HFFc6 (cell line): ENCODE measurements around the gene FSTL4. TPM values are rescaled to one million over a fixed set of nuclear protein-coding genes. Genes with fewer than 3 reads are reported as not detected.
"Not testable (repeated sequence)": the region's sequence is repeated elsewhere in the genome, so short reads cannot be mapped to it uniquely, and the experiment has no call there.

Experiments
- DNase-seq: peaks from one replicate; pipeline ENCODE4 v3.0.0-alpha.2; 2018
- H3K27ac Mint-ChIP-seq: 2 replicates; pipeline ENCODE4 v1.8.0; 2020; ENCODE audit warnings: mild to moderate bottlenecking, mixed read lengths
- H3K27me3 Mint-ChIP-seq: 2 replicates; pipeline ENCODE4 v1.8.0; 2021; ENCODE audit warnings: mild to moderate bottlenecking, moderate library complexity, mixed read lengths; ENCODE audit not compliant: insufficient read depth
- H3K36me3 Mint-ChIP-seq: 2 replicates; pipeline ENCODE4 v1.8.0; 2021; ENCODE audit warnings: low read depth, mixed read lengths
- H3K4me1 Mint-ChIP-seq: 2 replicates; pipeline ENCODE4 v1.8.0; 2020; ENCODE audit warnings: low read depth, mixed read lengths
- H3K4me3 Mint-ChIP-seq: 2 replicates; pipeline ENCODE4 v1.8.0; 2020; ENCODE audit warnings: mild to moderate bottlenecking, moderate library complexity, mixed read lengths
- H3K9me3 Mint-ChIP-seq: 2 replicates; pipeline ENCODE4 v1.8.0; 2020; ENCODE audit warnings: mild to moderate bottlenecking, mixed read lengths
- total RNA-seq, 6 experiments: library from RNA; stranded (reverse); fragmentation: NEBNext Ultra II Directional; extraction: Animal tissue kit (Norgen Biotek cat#: 25700); gene quantifications; 2 replicates in 1 of 6; 3 replicates in 5 of 6; pipeline ENCODE4 v1.2.3, GENCODE V29; 2021
- TF ChIP-seq, protein P1 (sequence below): fragments of 200-600 bp; sonication (generic); IDR thresholded peaks from 2 replicates; pipeline ENCODE4 v1.5.0; 2021; ENCODE audit warnings: antibody characterized with exemption, mild to moderate bottlenecking

FSTL4 gene
- total RNA-seq, 6 experiments from 2014 or later, result not detected

DNA sequence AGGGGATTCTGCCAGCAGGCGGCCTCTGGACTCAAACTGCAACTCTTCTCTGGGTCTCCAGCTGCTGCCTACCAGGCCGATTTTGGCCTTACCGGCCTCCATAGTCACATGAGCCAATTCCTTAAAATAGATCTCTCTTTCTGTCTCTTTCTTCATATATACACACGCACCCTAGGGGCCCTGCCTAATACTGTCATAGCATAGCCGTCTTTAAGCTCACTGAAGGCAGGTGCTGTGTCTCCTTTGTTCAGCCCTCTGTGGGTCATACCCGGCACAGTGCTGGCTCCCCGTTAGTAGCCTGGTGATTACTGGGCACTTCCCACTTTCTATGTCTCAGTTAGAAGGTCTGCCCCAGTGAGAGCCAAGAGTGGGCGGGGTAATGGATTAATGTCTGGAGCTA lies 419.6 kb downstream of the FSTL4 start:
- H3K27ac Mint-ChIP-seq, result no peak overlapping the region
- H3K4me1 Mint-ChIP-seq, result no peaks in the 10 kb centered on the region
- no peaks in the 10 kb centered on the region for H3K9me3 Mint-ChIP-seq
- no peak for DNase-seq
- H3K27me3 Mint-ChIP-seq, result peaks cover 25% of the 10 kb centered on the region
- TF ChIP-seq, protein P1, sequence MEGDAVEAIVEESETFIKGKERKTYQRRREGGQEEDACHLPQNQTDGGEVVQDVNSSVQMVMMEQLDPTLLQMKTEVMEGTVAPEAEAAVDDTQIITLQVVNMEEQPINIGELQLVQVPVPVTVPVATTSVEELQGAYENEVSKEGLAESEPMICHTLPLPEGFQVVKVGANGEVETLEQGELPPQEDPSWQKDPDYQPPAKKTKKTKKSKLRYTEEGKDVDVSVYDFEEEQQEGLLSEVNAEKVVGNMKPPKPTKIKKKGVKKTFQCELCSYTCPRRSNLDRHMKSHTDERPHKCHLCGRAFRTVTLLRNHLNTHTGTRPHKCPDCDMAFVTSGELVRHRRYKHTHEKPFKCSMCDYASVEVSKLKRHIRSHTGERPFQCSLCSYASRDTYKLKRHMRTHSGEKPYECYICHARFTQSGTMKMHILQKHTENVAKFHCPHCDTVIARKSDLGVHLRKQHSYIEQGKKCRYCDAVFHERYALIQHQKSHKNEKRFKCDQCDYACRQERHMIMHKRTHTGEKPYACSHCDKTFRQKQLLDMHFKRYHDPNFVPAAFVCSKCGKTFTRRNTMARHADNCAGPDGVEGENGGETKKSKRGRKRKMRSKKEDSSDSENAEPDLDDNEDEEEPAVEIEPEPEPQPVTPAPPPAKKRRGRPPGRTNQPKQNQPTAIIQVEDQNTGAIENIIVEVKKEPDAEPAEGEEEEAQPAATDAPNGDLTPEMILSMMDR, result no peak
- H3K4me3 Mint-ChIP-seq, result no peak overlapping the region
- H3K36me3 Mint-ChIP-seq, result no peaks in the 10 kb centered on the region

DNA sequence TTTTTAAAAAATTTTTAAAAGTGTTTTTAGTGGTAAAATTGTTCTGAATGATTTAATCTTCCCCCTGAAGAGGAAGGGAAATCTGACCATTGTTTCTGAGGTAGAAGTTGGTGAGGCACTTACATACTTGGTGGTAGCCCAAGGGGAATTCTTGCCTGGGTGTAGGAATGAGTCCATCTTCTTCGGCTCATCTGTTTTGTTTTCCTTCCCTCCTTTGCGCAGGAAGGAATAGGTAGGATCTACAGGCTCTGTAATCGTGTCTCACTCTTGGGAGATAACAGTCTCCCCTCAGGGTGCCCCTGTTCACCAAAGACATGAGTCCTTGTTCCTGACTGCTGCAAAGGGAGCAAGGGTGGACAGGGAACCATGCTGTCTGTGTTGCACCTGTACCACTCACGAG lies 422.5 kb downstream of the FSTL4 start:
- no peak for DNase-seq
- no peaks in the 10 kb centered on the region for H3K9me3 Mint-ChIP-seq
- H3K27ac Mint-ChIP-seq, result no peak overlapping the region
- H3K4me3 Mint-ChIP-seq, result no peak overlapping the region
- TF ChIP-seq, protein P1, result no peak
- peaks cover 11% of the 10 kb centered on the region for H3K27me3 Mint-ChIP-seq
- H3K36me3 Mint-ChIP-seq, result no peaks in the 10 kb centered on the region
- no peaks in the 10 kb centered on the region for H3K4me1 Mint-ChIP-seq

DNA sequence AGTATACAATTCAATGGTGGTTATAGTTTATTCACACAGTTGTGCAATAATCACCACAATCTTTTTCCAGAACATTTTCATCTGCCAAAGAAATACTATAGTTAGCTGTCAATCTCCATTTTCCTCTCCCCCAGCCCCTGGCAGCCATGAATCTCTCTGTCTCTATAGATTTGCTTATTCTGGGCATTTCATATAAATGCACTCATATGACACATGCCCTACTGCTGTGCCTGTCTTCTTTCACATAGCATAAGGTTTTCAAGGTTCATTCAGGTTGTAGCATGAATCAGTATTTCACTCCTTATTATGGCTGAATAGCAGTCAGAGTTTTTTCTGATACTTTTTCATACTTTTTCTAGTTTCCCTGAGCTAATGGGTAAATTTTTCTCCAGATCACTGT lies 432.9 kb downstream of the FSTL4 start:
- H3K36me3 Mint-ChIP-seq, result no peaks in the 10 kb centered on the region
- H3K27me3 Mint-ChIP-seq, result no peaks in the 10 kb centered on the region; the same call in 1 of the 2 replicates
- H3K9me3 Mint-ChIP-seq, result no peaks in the 10 kb centered on the region
- no peak for DNase-seq
- no peak overlapping the region for H3K4me3 Mint-ChIP-seq
- TF ChIP-seq, protein P1, result no peak
- H3K27ac Mint-ChIP-seq, result no peak overlapping the region
- no peaks in the 10 kb centered on the region for H3K4me1 Mint-ChIP-seq

DNA sequence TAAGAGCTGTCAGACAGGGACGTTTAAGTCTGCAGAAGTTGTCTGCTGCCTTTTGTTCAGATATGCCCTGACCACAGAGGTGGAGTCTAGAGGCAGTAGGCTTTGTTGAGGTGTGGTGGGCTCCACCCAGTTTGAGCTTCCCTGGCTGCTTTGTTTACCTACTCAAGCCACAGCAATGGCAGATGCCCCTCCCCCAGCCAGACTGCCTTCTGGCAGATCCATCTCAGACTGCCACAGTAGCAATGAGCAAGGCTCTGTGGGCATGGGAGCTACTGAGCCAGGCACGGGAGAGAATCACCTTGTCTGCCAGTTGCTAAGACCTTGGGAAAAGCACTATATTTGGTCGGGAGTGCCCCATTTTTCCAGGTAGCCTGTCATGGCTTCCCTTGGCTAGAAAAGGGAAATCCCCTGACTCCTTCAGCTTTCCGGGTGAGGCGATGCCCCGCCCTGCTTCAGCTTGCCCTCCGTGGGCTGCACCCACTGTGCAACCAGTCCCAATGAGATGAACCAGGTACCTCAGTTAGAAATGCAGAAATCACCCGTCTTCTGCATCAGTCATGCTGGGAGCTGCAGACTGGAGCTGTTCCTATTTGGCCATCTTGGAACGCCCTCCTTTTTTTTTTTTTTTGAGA lies 441.5 kb downstream of the FSTL4 start:
- H3K36me3 Mint-ChIP-seq, H3K4me1 Mint-ChIP-seq, H3K27ac Mint-ChIP-seq, DNase-seq, H3K9me3 Mint-ChIP-seq, H3K4me3 Mint-ChIP-seq, H3K27me3 Mint-ChIP-seq: not testable (repeated sequence)

DNA sequence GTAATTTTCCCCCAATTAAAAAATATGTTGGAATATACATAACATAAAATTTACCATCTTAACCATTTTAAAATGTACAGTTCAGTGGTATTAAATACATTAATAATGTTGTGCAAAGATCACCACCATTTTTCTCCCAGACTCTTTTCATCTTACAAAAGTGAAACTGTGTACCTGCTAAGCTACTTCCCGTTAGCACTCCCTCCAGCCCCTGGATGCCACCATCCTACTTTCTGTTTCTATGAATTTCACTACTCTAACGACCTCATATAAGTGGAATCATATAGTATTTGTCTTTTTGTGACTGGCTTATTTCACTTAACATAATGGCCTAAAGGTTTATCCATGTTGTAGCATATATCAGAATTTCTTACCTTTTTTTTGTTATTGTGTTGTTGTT lies 447.6 kb downstream of the FSTL4 start:
- Mint-ChIP-seq H3K36me3 (no peaks in the 10 kb centered on the region), H3K4me3 (no peak overlapping the region)

DNA sequence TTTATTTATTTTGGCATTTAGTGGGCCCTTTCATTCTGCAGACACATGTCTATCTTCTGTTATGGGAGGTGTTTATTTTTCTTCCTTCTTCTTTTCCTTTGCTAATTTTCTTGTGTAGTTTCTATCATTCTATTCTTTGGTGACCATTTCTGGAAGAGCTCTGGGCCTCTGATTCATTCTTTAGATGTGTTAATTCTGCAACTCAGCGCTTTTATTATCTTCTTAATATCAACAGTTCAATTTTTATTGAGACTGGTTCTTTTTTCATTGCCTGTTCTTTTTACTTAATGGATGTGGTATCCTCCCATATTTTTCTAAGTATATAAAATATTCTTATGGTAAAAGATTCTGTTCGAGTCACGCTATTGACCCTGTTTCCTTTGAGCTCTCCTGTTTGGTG lies 448.5 kb downstream of the FSTL4 start:
- no peaks in the 10 kb centered on the region for H3K4me1 Mint-ChIP-seq
- TF ChIP-seq, protein P1, result no peak
- no peak for DNase-seq

More for the DNA sequence above, 447.6 kb downstream of the FSTL4 start:
- Mint-ChIP-seq H3K27me3 (peaks cover 3% of the 10 kb centered on the region), H3K9me3 (peaks cover 4% of the 10 kb centered on the region; the same call in 1 of the 2 replicates), H3K4me1 (no peaks in the 10 kb centered on the region), H3K27ac (no peak overlapping the region)
- TF ChIP-seq, protein P1, result no peak
- DNase-seq, result no peak

More for the DNA sequence above, 448.5 kb downstream of the FSTL4 start:
- Mint-ChIP-seq H3K4me3 (no peak overlapping the region), H3K36me3 (no peaks in the 10 kb centered on the region), H3K27me3 (peaks cover 6% of the 10 kb centered on the region), H3K9me3 (no peaks in the 10 kb centered on the region), H3K27ac (no peak overlapping the region)
